IPS-18c (cell line): ENCODE data around the gene EPOP.
A peak's percentile ranks its signal among the peaks of the same experiment; 100 is the strongest.

Source experiments
- H3K4me3 ChIP-seq: 2 replicates; pipeline ENCODE4 v1.7.0; 2013; ENCODE audit warnings: low read depth, mild to moderate bottlenecking, low read length, moderate library complexity; ENCODE audit not compliant: insufficient read depth
- H3K9me3 ChIP-seq: one replicate; pipeline ENCODE4 v1.6.1; 2013; ENCODE audit warnings: mild to moderate bottlenecking, low read length, moderate library complexity; ENCODE audit not compliant: control insufficient read depth, insufficient read depth

Gene EPOP

GRCh38 chr17:38674749-38675615, at the start of gene EPOP:
EPOP (minus strand) TSS chr17:38674957; CDS start chr17:38674495, 462 bp downstream.
- H3K9me3 ChIP-seq: peaks cover 3% of the 10 kb centered on the region
- peak within 1 kb of the TSS; percentile 70 for H3K4me3 ChIP-seq

GRCh38 chr17:38721802-38722201, 47.0 kb upstream of the EPOP start:
- H3K9me3 ChIP-seq: no peaks in the 10 kb centered on the region
- no peak overlapping the region for H3K4me3 ChIP-seq

GRCh38 chr17:38720941-38721340, 46.2 kb upstream of the EPOP start:
- no peak overlapping the region for H3K4me3 ChIP-seq

GRCh38 chr17:38719943-38720641, 45.3 kb upstream of the EPOP start:
- Histone ChIP-seq H3K9me3 (no peaks in the 10 kb centered on the region), H3K4me3 (peak overlapping the region; percentile 47; the same call in 1 of the 2 replicates)

More at GRCh38 chr17:38720941-38721340, 46.2 kb upstream of the EPOP start:
- no peaks in the 10 kb centered on the region for H3K9me3 ChIP-seq

- H3K9me3 ChIP-seq: no peaks in the 10 kb centered on the region
- peak overlapping the region; percentile 47 for H3K4me3 ChIP-seq
Measured at GRCh38 chr17:38719289-38719942, 44.7 kb upstream of the EPOP start.

- no peaks in the 10 kb centered on the region for H3K9me3 ChIP-seq
Measured at GRCh38 chr17:38717139-38717745, 42.5 kb upstream of the EPOP start.

GRCh38 chr17:38716368-38717005, 41.7 kb upstream of the EPOP start:
- no peak overlapping the region for H3K4me3 ChIP-seq
- H3K9me3 ChIP-seq: no peaks in the 10 kb centered on the region

More at GRCh38 chr17:38717139-38717745, 42.5 kb upstream of the EPOP start:
- no peak overlapping the region for H3K4me3 ChIP-seq

GRCh38 chr17:38715216-38715943, 40.6 kb upstream of the EPOP start:
- no peak overlapping the region for H3K4me3 ChIP-seq
- no peaks in the 10 kb centered on the region for H3K9me3 ChIP-seq

- no peak overlapping the region for H3K4me3 ChIP-seq
- no peaks in the 10 kb centered on the region for H3K9me3 ChIP-seq
Measured at GRCh38 chr17:38713456-38714075, 38.8 kb upstream of the EPOP start.

GRCh38 chr17:38712593-38712992, 37.8 kb upstream of the EPOP start:
- Histone ChIP-seq H3K9me3 (no peaks in the 10 kb centered on the region), H3K4me3 (no peak overlapping the region)

GRCh38 chr17:38711792-38712571, 37.2 kb upstream of the EPOP start:
- no peaks in the 10 kb centered on the region for H3K9me3 ChIP-seq
- H3K4me3 ChIP-seq: no peak overlapping the region

GRCh38 chr17:38710985-38711384, 36.2 kb upstream of the EPOP start:
- H3K9me3 ChIP-seq: no peaks in the 10 kb centered on the region
- no peak overlapping the region for H3K4me3 ChIP-seq

GRCh38 chr17:38710604-38710962, 35.8 kb upstream of the EPOP start:
- Histone ChIP-seq H3K4me3 (no peak overlapping the region), H3K9me3 (no peaks in the 10 kb centered on the region)

- H3K4me3 ChIP-seq: no peak overlapping the region
Measured at GRCh38 chr17:38709864-38710603, 35.3 kb upstream of the EPOP start.

More at GRCh38 chr17:38709864-38710603, 35.3 kb upstream of the EPOP start:
- H3K9me3 ChIP-seq: no peaks in the 10 kb centered on the region
